K562 (cell line): Measurements from ENCODE around the gene USH1G. TPM values are rescaled to one million over a fixed set of nuclear protein-coding genes. Genes with fewer than 3 reads are reported as not detected.

Source experiments
- CREM ChIP-seq: IDR thresholded peaks from 2 replicates; pipeline ENCODE4 v1.6.1; 2014; ENCODE audit warnings: antibody characterized with exemption, low read depth
- FOXP4 ChIP-seq: sonication (generic); formaldehyde crosslinking; IDR thresholded peaks from 2 replicates; pipeline ENCODE4 v1.8.0; 2022; ENCODE audit warnings: mild to moderate bottlenecking, missing genetic modification reagents, borderline replicate concordance
- GTF2A2 ChIP-seq: IDR thresholded peaks from 2 replicates; pipeline ENCODE4 v1.6.1; 2016; ENCODE audit warnings: mild to moderate bottlenecking, missing genetic modification characterization, missing compliant biosample characterization
- KAT2B ChIP-seq: IDR thresholded peaks from one replicate; pipeline ENCODE4 v1.6.1; 2012; ENCODE audit warnings: low read depth, mild to moderate bottlenecking, control low read depth, inconsistent platforms, low read length, moderate library complexity
- KDM4B ChIP-seq, 2 experiments: fragments of 450-650 bp in 1 of 2; sonication (generic) in 1 of 2; IDR thresholded peaks; 2 replicates each; pipeline ENCODE4 v1.6.1; 2016 to 2017; ENCODE audit warnings: borderline replicate concordance in 2 of 2, antibody characterized with exemption in 1 of 2, low read depth in 1 of 2, mild to moderate bottlenecking in 1 of 2
- PPARD ChIP-seq: fragments of 250-450 bp; sonication (Bioruptor Pico); IDR thresholded peaks from 2 replicates; pipeline ENCODE4 v1.8.0; 2022; ENCODE audit warnings: inconsistent platforms, mild to moderate bottlenecking, moderate library complexity
- SP2 ChIP-seq: IDR thresholded peaks from 2 replicates; pipeline ENCODE4 v1.6.1; 2011; ENCODE audit warnings: mild to moderate bottlenecking, low read depth, low read length, moderate library complexity; ENCODE audit not compliant: poor library complexity, severe bottlenecking; ENCODE audit errors: extremely low read depth
- STAT5B ChIP-seq: fragments of 250-450 bp; sonication (Bioruptor Pico); IDR thresholded peaks from 2 replicates; pipeline ENCODE4 v1.8.0; 2021; ENCODE audit warnings: mild to moderate bottlenecking, inconsistent platforms
- STAT6 ChIP-seq: sonication (generic); formaldehyde crosslinking; IDR thresholded peaks from 2 replicates; pipeline ENCODE4 v1.8.1; 2023; ENCODE audit warnings: mild to moderate bottlenecking, missing genetic modification reagents
- ZKSCAN1 ChIP-seq: fragments of 150-350 bp; IDR thresholded peaks from 2 replicates; pipeline ENCODE4 v1.6.1; 2016; ENCODE audit warnings: low read depth, low read length
- polyA plus RNA-seq, 8 experiments: library from polyadenylated mRNA; depleted of rRNA in 4 of 8; stranded (reverse) in 5 of 8; unstranded in 3 of 8; fragments of >200 nt; fragmentation: Nextera tagmentation in 2 of 8; fragmentation: Illumina TruSeq in 1 of 8; extraction: Ambion mirVana in 2 of 8; extraction: Trizol in 1 of 8; gene quantifications; 2 replicates each; pipeline versions ENCODE4 v1.2.1 to v1.2.3, GENCODE V29; 2011 to 2014; ENCODE audit warnings: inconsistent platforms in 1 of 8, missing spikeins in 1 of 8
- total RNA-seq, 7 experiments: library from RNA; depleted of rRNA in 6 of 7; stranded (reverse); fragments of >200 nt in 6 of 7; fragmentation: Illumina TruSeq in 2 of 7; extraction: Trizol in 2 of 7; gene quantifications; 2 replicates each; pipeline versions ENCODE4 v1.2.1 to v1.2.3, GENCODE V29; 2011 to 2021; ENCODE audit warnings: low replicate concordance in 1 of 7
- TF ChIP-seq, protein P1 (sequence below): fragments of 200-800 bp; sonication (Bioruptor generic); IDR thresholded peaks from 2 replicates; pipeline ENCODE4 v1.6.1; 2017; ENCODE audit warnings: missing genetic modification characterization, missing compliant biosample characterization
- TF ChIP-seq, protein P2 (sequence below): IDR thresholded peaks from 2 replicates; pipeline ENCODE4 v1.6.1; 2014; ENCODE audit warnings: antibody characterized with exemption
- TF ChIP-seq, protein P3 (sequence below): sonication (generic); formaldehyde crosslinking; IDR thresholded peaks from 2 replicates; pipeline ENCODE4 v1.8.0; 2023; ENCODE audit warnings: missing genetic modification reagents, mild to moderate bottlenecking, borderline replicate concordance

The USH1G gene
- total and polyA plus RNA-seq, 9 of the 15 experiments (the other 6 are each of a cell fraction or from before 2014, with no cell fraction given): 0.22 to 1.00 (median 0.64) TPM; not detected in 2

- TF ChIP-seq KDM4B (IDR thresholded peaks at IDR 0.05; ENCODE audit: borderline replicate concordance in 2 of 2, low read depth in 1 of 2): peak in 1 of 2 experiments; percentile 24; a peak in 1 of 4 replicates
- no peak for TF ChIP-seq PPARD (CRISPR knock-in tag)
- no peak for TF ChIP-seq STAT5B (CRISPR knock-in tag)
- no peak for TF ChIP-seq SP2
- TF ChIP-seq STAT6 (CRISPR knock-in tag): no peak
- no peak for TF ChIP-seq ZKSCAN1
- TF ChIP-seq GTF2A2 (tag): no peak
- no peak for TF ChIP-seq FOXP4 (CRISPR knock-in tag)
- TF ChIP-seq, protein P1, sequence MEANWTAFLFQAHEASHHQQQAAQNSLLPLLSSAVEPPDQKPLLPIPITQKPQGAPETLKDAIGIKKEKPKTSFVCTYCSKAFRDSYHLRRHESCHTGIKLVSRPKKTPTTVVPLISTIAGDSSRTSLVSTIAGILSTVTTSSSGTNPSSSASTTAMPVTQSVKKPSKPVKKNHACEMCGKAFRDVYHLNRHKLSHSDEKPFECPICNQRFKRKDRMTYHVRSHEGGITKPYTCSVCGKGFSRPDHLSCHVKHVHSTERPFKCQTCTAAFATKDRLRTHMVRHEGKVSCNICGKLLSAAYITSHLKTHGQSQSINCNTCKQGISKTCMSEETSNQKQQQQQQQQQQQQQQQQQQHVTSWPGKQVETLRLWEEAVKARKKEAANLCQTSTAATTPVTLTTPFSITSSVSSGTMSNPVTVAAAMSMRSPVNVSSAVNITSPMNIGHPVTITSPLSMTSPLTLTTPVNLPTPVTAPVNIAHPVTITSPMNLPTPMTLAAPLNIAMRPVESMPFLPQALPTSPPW: peak; percentile 46
- TF ChIP-seq, protein P2, sequence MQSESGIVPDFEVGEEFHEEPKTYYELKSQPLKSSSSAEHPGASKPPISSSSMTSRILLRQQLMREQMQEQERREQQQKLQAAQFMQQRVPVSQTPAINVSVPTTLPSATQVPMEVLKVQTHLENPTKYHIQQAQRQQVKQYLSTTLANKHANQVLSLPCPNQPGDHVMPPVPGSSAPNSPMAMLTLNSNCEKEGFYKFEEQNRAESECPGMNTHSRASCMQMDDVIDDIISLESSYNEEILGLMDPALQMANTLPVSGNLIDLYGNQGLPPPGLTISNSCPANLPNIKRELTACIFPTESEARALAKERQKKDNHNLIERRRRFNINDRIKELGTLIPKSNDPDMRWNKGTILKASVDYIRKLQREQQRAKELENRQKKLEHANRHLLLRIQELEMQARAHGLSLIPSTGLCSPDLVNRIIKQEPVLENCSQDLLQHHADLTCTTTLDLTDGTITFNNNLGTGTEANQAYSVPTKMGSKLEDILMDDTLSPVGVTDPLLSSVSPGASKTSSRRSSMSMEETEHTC: no peak
- TF ChIP-seq, protein P3, sequence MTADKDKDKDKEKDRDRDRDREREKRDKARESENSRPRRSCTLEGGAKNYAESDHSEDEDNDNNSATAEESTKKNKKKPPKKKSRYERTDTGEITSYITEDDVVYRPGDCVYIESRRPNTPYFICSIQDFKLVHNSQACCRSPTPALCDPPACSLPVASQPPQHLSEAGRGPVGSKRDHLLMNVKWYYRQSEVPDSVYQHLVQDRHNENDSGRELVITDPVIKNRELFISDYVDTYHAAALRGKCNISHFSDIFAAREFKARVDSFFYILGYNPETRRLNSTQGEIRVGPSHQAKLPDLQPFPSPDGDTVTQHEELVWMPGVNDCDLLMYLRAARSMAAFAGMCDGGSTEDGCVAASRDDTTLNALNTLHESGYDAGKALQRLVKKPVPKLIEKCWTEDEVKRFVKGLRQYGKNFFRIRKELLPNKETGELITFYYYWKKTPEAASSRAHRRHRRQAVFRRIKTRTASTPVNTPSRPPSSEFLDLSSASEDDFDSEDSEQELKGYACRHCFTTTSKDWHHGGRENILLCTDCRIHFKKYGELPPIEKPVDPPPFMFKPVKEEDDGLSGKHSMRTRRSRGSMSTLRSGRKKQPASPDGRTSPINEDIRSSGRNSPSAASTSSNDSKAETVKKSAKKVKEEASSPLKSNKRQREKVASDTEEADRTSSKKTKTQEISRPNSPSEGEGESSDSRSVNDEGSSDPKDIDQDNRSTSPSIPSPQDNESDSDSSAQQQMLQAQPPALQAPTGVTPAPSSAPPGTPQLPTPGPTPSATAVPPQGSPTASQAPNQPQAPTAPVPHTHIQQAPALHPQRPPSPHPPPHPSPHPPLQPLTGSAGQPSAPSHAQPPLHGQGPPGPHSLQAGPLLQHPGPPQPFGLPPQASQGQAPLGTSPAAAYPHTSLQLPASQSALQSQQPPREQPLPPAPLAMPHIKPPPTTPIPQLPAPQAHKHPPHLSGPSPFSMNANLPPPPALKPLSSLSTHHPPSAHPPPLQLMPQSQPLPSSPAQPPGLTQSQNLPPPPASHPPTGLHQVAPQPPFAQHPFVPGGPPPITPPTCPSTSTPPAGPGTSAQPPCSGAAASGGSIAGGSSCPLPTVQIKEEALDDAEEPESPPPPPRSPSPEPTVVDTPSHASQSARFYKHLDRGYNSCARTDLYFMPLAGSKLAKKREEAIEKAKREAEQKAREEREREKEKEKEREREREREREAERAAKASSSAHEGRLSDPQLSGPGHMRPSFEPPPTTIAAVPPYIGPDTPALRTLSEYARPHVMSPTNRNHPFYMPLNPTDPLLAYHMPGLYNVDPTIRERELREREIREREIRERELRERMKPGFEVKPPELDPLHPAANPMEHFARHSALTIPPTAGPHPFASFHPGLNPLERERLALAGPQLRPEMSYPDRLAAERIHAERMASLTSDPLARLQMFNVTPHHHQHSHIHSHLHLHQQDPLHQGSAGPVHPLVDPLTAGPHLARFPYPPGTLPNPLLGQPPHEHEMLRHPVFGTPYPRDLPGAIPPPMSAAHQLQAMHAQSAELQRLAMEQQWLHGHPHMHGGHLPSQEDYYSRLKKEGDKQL (CRISPR knock-in tag): no peak
- peak; percentile 26; the same call in 1 of the 2 replicates for TF ChIP-seq CREM
- TF ChIP-seq KAT2B: no peak
Measured at GRCh38 chr17:74875977-74876593, 47.0 kb downstream of the USH1G start (continued).
